SK-N-SH (cell line): Measurements from ENCODE around the gene AMZ1. TPM values are rescaled to one million over a fixed set of nuclear protein-coding genes. Genes with fewer than 3 reads are reported as not detected.
A peak's percentile ranks its signal among the peaks of the same experiment; 100 is the strongest.

Experiments used
- CTCF ChIA-PET: fragments of 300-600, 350-600 bp; formaldehyde crosslinking; extraction: SDS; loops from one replicate; lab custom pipeline; 2021; lab: Yijun Ruan, JAX
- POLR2A ChIA-PET: fragments of 350-600 bp; sonication (Branson Sonifier 250); formaldehyde crosslinking; extraction: SDS; loops from one replicate; lab custom pipeline; 2020; ENCODE audit warnings: antibody characterized with exemption, inconsistent platforms; lab: Yijun Ruan, JAX
- DNase-seq: peaks from one replicate; pipeline ENCODE4 v3.0.0; 2012
- H2AFZ ChIP-seq: fragments of 200-600 bp; sonication (generic); 2 replicates; pipeline ENCODE4 v1.8.1; 2016; ENCODE audit warnings: antibody characterized with exemption, mild to moderate bottlenecking, low read depth
- H3F3A ChIP-seq: fragments of 200-600 bp; sonication (generic); replicated peaks from 2 replicates; pipeline ENCODE3; 2016; ENCODE audit warnings: antibody characterized with exemption, mild to moderate bottlenecking; ENCODE audit not compliant: insufficient read depth
- H3K27ac ChIP-seq, 2 experiments: fragments of 200-500 bp in 1 of 2; fragments of 200-600 bp in 1 of 2; sonication (Bioruptor generic) in 1 of 2; sonication (generic), shearing (Covaris generic) in 1 of 2; 2 replicates each; pipeline versions ENCODE4 v1.5.1 to v1.6.1; 2014 to 2016; ENCODE audit warnings: low read depth in 2 of 2, inconsistent platforms in 1 of 2, low read length in 1 of 2, mild to moderate bottlenecking in 1 of 2, mixed read lengths in 1 of 2
- H3K27me3 ChIP-seq: fragments of 200-600 bp; sonication (generic), shearing (Covaris generic); 2 replicates; pipeline ENCODE4 v1.6.1; 2016; ENCODE audit warnings: mixed run types; ENCODE audit not compliant: insufficient read depth
- H3K36me3 ChIP-seq, 2 experiments: fragments of 200-500 bp in 1 of 2; fragments of 200-600 bp in 1 of 2; sonication (Bioruptor generic) in 1 of 2; sonication (generic) in 1 of 2; replicated peaks in 1 of 2; 2 replicates each; pipeline versions ENCODE3 to v1.5.1; 2014 to 2016; ENCODE audit warnings: low read length in 1 of 2, mild to moderate bottlenecking in 1 of 2; ENCODE audit not compliant: insufficient read depth in 2 of 2, control insufficient read depth in 1 of 2
- H3K4me1 ChIP-seq, 2 experiments: fragments of 200-500 bp in 1 of 2; fragments of 200-600 bp in 1 of 2; sonication (Bioruptor generic) in 1 of 2; sonication (generic), shearing (Covaris generic) in 1 of 2; 2 replicates each; pipeline versions ENCODE4 v1.5.1 to v1.6.1; 2014 to 2016; ENCODE audit warnings: low read depth in 1 of 2, low read length in 1 of 2, mixed run types in 1 of 2; ENCODE audit not compliant: insufficient read depth in 2 of 2, control insufficient read depth in 1 of 2
- H3K4me2 ChIP-seq: fragments of 200-600 bp; sonication (generic), shearing (Covaris generic); 2 replicates; pipeline ENCODE4 v1.6.1; 2017; ENCODE audit warnings: mixed run types
- H3K4me3 ChIP-seq, 2 experiments: fragments of 200-500 bp in 1 of 2; fragments of 200-600 bp in 1 of 2; sonication (Bioruptor generic) in 1 of 2; sonication (generic), shearing (Covaris generic) in 1 of 2; 2 replicates each; pipeline versions ENCODE4 v1.5.1 to v1.8.1; 2014 to 2016; ENCODE audit warnings: low read depth in 2 of 2, inconsistent platforms in 1 of 2, low read length in 1 of 2, mild to moderate bottlenecking in 1 of 2, mixed read lengths in 1 of 2, moderate library complexity in 1 of 2
- H3K79me2 ChIP-seq: fragments of 200-600 bp; sonication (generic); 2 replicates; pipeline ENCODE4 v1.8.1; 2017; ENCODE audit warnings: mild to moderate bottlenecking; ENCODE audit not compliant: insufficient read depth
- H3K9ac ChIP-seq: fragments of 200-600 bp; sonication (generic); 2 replicates; pipeline ENCODE4 v1.6.1; 2017; ENCODE audit warnings: mixed run types
- H3K9me2 ChIP-seq: fragments of 200-600 bp; sonication (generic); 2 replicates; pipeline ENCODE4 v1.6.1; 2017; ENCODE audit warnings: mixed run types
- H3K9me3 ChIP-seq: fragments of 200-600 bp; sonication (generic); 2 replicates; pipeline ENCODE4 v1.6.1; 2017; ENCODE audit warnings: mixed run types, mild to moderate bottlenecking, moderate library complexity
- H4K20me1 ChIP-seq: fragments of 200-600 bp; sonication (generic); 2 replicates; pipeline ENCODE4 v1.6.1; 2017; ENCODE audit warnings: mild to moderate bottlenecking, mixed run types; ENCODE audit not compliant: insufficient read depth
- EP300 ChIP-seq, 2 experiments: IDR thresholded peaks; 2 replicates each; pipeline versions ENCODE4 v1.4.0 to v1.6.1; 2012; ENCODE audit warnings: borderline replicate concordance in 1 of 2, low read depth in 1 of 2, low read length in 1 of 2
- FOSL2 ChIP-seq: IDR thresholded peaks from 2 replicates; pipeline ENCODE4 v1.4.0; 2012; ENCODE audit warnings: low read depth, mild to moderate bottlenecking, moderate library complexity, borderline replicate concordance
- FOXM1 ChIP-seq: IDR thresholded peaks from 2 replicates; pipeline ENCODE4 v1.4.0; 2012; ENCODE audit warnings: low read depth, mild to moderate bottlenecking
- GATA2 ChIP-seq: sonication (generic); formaldehyde crosslinking; IDR thresholded peaks from 2 replicates; pipeline ENCODE4 v1.5.0; 2020; ENCODE audit warnings: mild to moderate bottlenecking, missing genetic modification reagents
- MAX ChIP-seq: IDR thresholded peaks from 2 replicates; pipeline ENCODE4 v1.4.0; 2012; ENCODE audit warnings: low read depth
- MXI1 ChIP-seq: IDR thresholded peaks from 2 replicates; pipeline ENCODE4 v1.6.1; 2012; ENCODE audit warnings: mild to moderate bottlenecking, low read depth, low read length, improper control_type of control experiment
- POLR2AphosphoS5 ChIP-seq: IDR thresholded peaks from 2 replicates; pipeline ENCODE4 v1.6.1; 2012; ENCODE audit warnings: low read depth, low read length
- RAD21 ChIP-seq: IDR thresholded peaks from 2 replicates; pipeline ENCODE4 v1.6.1; 2012; ENCODE audit warnings: mild to moderate bottlenecking, low read length
- RCOR1 ChIP-seq: fragments of 150-350 bp; IDR thresholded peaks from 2 replicates; pipeline ENCODE4 v1.6.1; 2017; ENCODE audit warnings: antibody characterized with exemption, low read length
- REST ChIP-seq: IDR thresholded peaks from 2 replicates; pipeline ENCODE4 v1.6.1; 2012; ENCODE audit warnings: mild to moderate bottlenecking, low read depth, low read length, moderate library complexity
- RFX5 ChIP-seq: IDR thresholded peaks from 2 replicates; pipeline ENCODE4 v1.6.1; 2012; ENCODE audit warnings: mild to moderate bottlenecking, improper control_type of control experiment, low read length
- RXRA ChIP-seq: IDR thresholded peaks from 2 replicates; pipeline ENCODE4 v1.4.0; 2012; ENCODE audit warnings: low read depth, mild to moderate bottlenecking, borderline replicate concordance
- TAF1 ChIP-seq: IDR thresholded peaks from 2 replicates; pipeline ENCODE4 v1.6.1; 2012; ENCODE audit warnings: low read depth, mild to moderate bottlenecking, low read length, moderate library complexity, borderline replicate concordance
- TCF12 ChIP-seq: IDR thresholded peaks from 2 replicates; pipeline ENCODE4 v1.4.0; 2012
- TEAD4 ChIP-seq: IDR thresholded peaks from 2 replicates; pipeline ENCODE4 v1.4.0; 2012; ENCODE audit warnings: mild to moderate bottlenecking, borderline replicate concordance; ENCODE audit not compliant: insufficient read depth
- USF1 ChIP-seq: IDR thresholded peaks from 2 replicates; pipeline ENCODE4 v1.4.0; 2012; ENCODE audit warnings: low read depth, borderline replicate concordance
- ZBTB33 ChIP-seq: IDR thresholded peaks from 2 replicates; pipeline ENCODE4 v1.4.0; 2012; ENCODE audit warnings: low read depth, borderline replicate concordance
- WGBS: methylation state at CpG from one replicate; pipeline ENCODE4 v1.1.6; 2017; ENCODE audit warnings: low lambda C conversion rate; 5-methylcytosine and 5-hydroxymethylcytosine counted together
- polyA plus RNA-seq, 3 experiments: library from polyadenylated mRNA; depleted of rRNA; stranded (reverse); fragments of >200 nt; gene quantifications; 2 replicates each; pipeline ENCODE4 v1.2.3, GENCODE V29; 2012

AMZ1 gene
- polyA plus RNA-seq (2012; rRNA removed) = 0.15 and 0.19 TPM in 2 replicates
- polyA plus RNA-seq (2012; cell fraction: cytosol; rRNA removed) = 0.04 and 0.12 TPM in 2 replicates
- 0.29 and 0.69 TPM in 2 replicates for polyA plus RNA-seq (2012; cell fraction: nucleus; rRNA removed)

GRCh38 chr7:2687881-2688318, at the start of gene AMZ1:
TSS of gene AMZ1 (plus strand) at chr7:2688202. CDS start at chr7:2700452, 12,250 bp downstream.
- no peaks in the 10 kb centered on the region for H3K36me3 ChIP-seq
- H2AFZ ChIP-seq = 0 out of 2 replicates have a peak within 1 kb of the TSS, but pooled peaks have one; percentile 45
- 14% methylated on average over 10 of the region's 41 CpGs for WGBS
- peak within 1 kb of the TSS; percentile 93 for H3K4me2 ChIP-seq
- POLR2A ChIA-PET = no interaction called here
- TF ChIP-seq GATA2 (CRISPR knock-in tag) (no peak), RAD21 (no peak), REST (no peak), EP300 (IDR thresholded peaks at IDR 0.05; ENCODE audit: borderline replicate concordance in 1 of 2, low read depth in 1 of 2, low read length in 1 of 2) (no peak), RFX5 (no peak), TEAD4 (no peak), TAF1 (no peak), TCF12 (no peak), FOXM1 (no peak)
- H4K20me1 ChIP-seq = no peaks in the 10 kb centered on the region
- no peaks in the 10 kb centered on the region for H3K9me2 ChIP-seq
- H3K79me2 ChIP-seq = no peaks in the 10 kb centered on the region
- peaks cover 21% of the 10 kb centered on the region for H3K27me3 ChIP-seq
- no peaks in the 10 kb centered on the region for H3K9me3 ChIP-seq
- H3K4me3 ChIP-seq = peak within 1 kb of the TSS; percentile 27 to 50
- peaks cover 7 to 16% of the 10 kb centered on the region in 2 experiments; a peak in 3 of 4 replicates for H3K4me1 ChIP-seq
- CTCF ChIA-PET = interaction anchor here (0.9 to 15.8 kb wide), 7 partner anchors 7 to 270 kb away, joined by 3 to 204 read pairs (median 4); no protein-coding TSS in a partner anchor
- DNase-seq = peak; percentile 80
- H3F3A ChIP-seq = no peaks in the 10 kb centered on the region
- H3K27ac ChIP-seq = no peak within 1 kb of the TSS
- peak within 1 kb of the TSS; percentile 13; the same call in 1 of the 2 replicates for H3K9ac ChIP-seq

GRCh38 chr7:2638224-2638991, 49.6 kb upstream of the AMZ1 start:
- peak overlapping the region; percentile 42; the same call in 1 of the 2 replicates for H3K9ac ChIP-seq
- peaks cover 96% of the 10 kb centered on the region for H4K20me1 ChIP-seq
- no peaks in the 10 kb centered on the region for H3K9me3 ChIP-seq
- peaks cover 3% of the 10 kb centered on the region for H3F3A ChIP-seq
- H3K79me2 ChIP-seq = peaks cover 100% of the 10 kb centered on the region
- CTCF ChIA-PET = interaction anchor here (0.9 to 3.0 kb wide), 8 partner anchors 11 to 187 kb away, joined by 3 to 11 read pairs (median 4); no protein-coding TSS in a partner anchor
- peaks cover 52 to 91% of the 10 kb centered on the region in 2 experiments for H3K4me1 ChIP-seq
- no peaks in the 10 kb centered on the region for H3K9me2 ChIP-seq
- peak overlapping the region; percentile 70 to 95 for H3K27ac ChIP-seq
- POLR2A ChIA-PET = interaction anchor here (0.9 to 1.4 kb wide), 2 partner anchors 17 to 22 kb away, joined by 3 read pairs; no protein-coding TSS in a partner anchor
- peaks cover 0 to 21% of the 10 kb centered on the region in 2 experiments for H3K36me3 ChIP-seq
- 28% methylated on average over 28 of the region's 34 CpGs for WGBS
- peak; percentile 90 for DNase-seq
- no peaks in the 10 kb centered on the region for H3K27me3 ChIP-seq
- H3K4me3 ChIP-seq = peak overlapping the region; percentile 1 to 33; a peak in 2 of 4 replicates
- H3K4me2 ChIP-seq = peak overlapping the region; percentile 83
- H2AFZ ChIP-seq = no peak overlapping the region
- TF ChIP-seq RXRA (0 out of 2 replicates have a peak, but pooled peaks have one; percentile 24), GATA2 (CRISPR knock-in tag) (no peak), USF1 (peak; percentile 85), RCOR1 (peak; percentile 92), TCF12 (peak; percentile 99), MAX (peak; percentile 99), POLR2AphosphoS5 (peak; percentile 73; the same call in 1 of the 2 replicates), ZBTB33 (no peak), RAD21 (no peak), FOSL2 (no peak), MXI1 (peak; percentile 98)
